K562 (cell line): ENCODE results near the gene ZFYVE21. TPM values are rescaled to one million over a fixed set of nuclear protein-coding genes. Genes with fewer than 3 reads are reported as not detected.

Source experiments
- polyA plus RNA-seq, 8 experiments: library from polyadenylated mRNA; depleted of rRNA in 4 of 8; stranded (reverse) in 5 of 8; unstranded in 3 of 8; fragments of >200 nt; fragmentation: Nextera tagmentation in 2 of 8; fragmentation: Illumina TruSeq in 1 of 8; extraction: Ambion mirVana in 2 of 8; extraction: Trizol in 1 of 8; gene quantifications; 2 replicates each; pipeline versions ENCODE4 v1.2.1 to v1.2.3, GENCODE V29; 2011 to 2014; ENCODE audit warnings: inconsistent platforms in 1 of 8, missing spikeins in 1 of 8
- small RNA-seq: library from RNA; depleted of rRNA; stranded (forward); fragments of <200 nt; gene quantifications from one replicate; pipeline ENCODE3, GENCODE V24; 2014
- total RNA-seq, 7 experiments: library from RNA; depleted of rRNA in 6 of 7; stranded (reverse); fragments of >200 nt in 6 of 7; fragmentation: Illumina TruSeq in 2 of 7; extraction: Trizol in 2 of 7; gene quantifications; 2 replicates each; pipeline versions ENCODE4 v1.2.1 to v1.2.3, GENCODE V29; 2011 to 2021; ENCODE audit warnings: low replicate concordance in 1 of 7

Gene ZFYVE21
- total and polyA plus RNA-seq, 9 of the 15 experiments (the other 6 are each of a cell fraction or from before 2014, with no cell fraction given): 0.90 to 23.1 (median 15.6) TPM

Small RNA genes within 50 kb of the gene (small RNA-seq; reads per million reads assigned to genes)
- not detected for gene RF00019

Other genes starting within 250 kb of the ZFYVE21 start
Only the 7 nearest of the 9 such genes appear.
- gene CKB, start 193.0 kb upstream of the ZFYVE21 start, total RNA-seq (2014; rRNA removed): 692 and 778 TPM in 2 replicates
- 90.5 and 91.6 TPM in 2 replicates for gene CKB, start 193.0 kb upstream of the ZFYVE21 start, total RNA-seq (2014; rRNA removed; fragmentation: Illumina TruSeq; extraction: Trizol)
- gene CKB, start 193.0 kb upstream of the ZFYVE21 start, total RNA-seq (2015; rRNA removed; fragmentation: Illumina TruSeq; extraction: Trizol): 177 and 191 TPM in 2 replicates
- gene CKB, start 193.0 kb upstream of the ZFYVE21 start, total RNA-seq (2021): 558 and 570 TPM in 2 replicates
- gene CKB, start 193.0 kb upstream of the ZFYVE21 start, polyA plus RNA-seq (2011; rRNA removed): 132 and 348 TPM in 2 replicates
- gene CKB, start 193.0 kb upstream of the ZFYVE21 start, polyA plus RNA-seq (2014; fragmentation: Illumina TruSeq; extraction: Trizol): 115 and 390 TPM in 2 replicates
- 10 to 100 TPM; 23.9 to 44.5 TPM for gene CKB, start 193.0 kb upstream of the ZFYVE21 start, polyA plus RNA-seq (2014; fragmentation: Nextera tagmentation; extraction: Ambion mirVana)
- 564 and 637 TPM in 2 replicates for gene CKB, start 193.0 kb upstream of the ZFYVE21 start, polyA plus RNA-seq (2014; rRNA removed)
- gene TRMT61A, start 186.6 kb upstream of the ZFYVE21 start, total RNA-seq (2014; rRNA removed): 24.8 and 29.5 TPM in 2 replicates
- gene TRMT61A, start 186.6 kb upstream of the ZFYVE21 start, total RNA-seq (2014; rRNA removed; fragmentation: Illumina TruSeq; extraction: Trizol): 1.5 and 2.9 TPM in 2 replicates
- 12.3 and 12.4 TPM in 2 replicates for gene TRMT61A, start 186.6 kb upstream of the ZFYVE21 start, total RNA-seq (2015; rRNA removed; fragmentation: Illumina TruSeq; extraction: Trizol)
- gene TRMT61A, start 186.6 kb upstream of the ZFYVE21 start, total RNA-seq (2021): 20.4 and 21.0 TPM in 2 replicates
- 5.1 and 6.6 TPM in 2 replicates for gene TRMT61A, start 186.6 kb upstream of the ZFYVE21 start, polyA plus RNA-seq (2011; rRNA removed)
- gene TRMT61A, start 186.6 kb upstream of the ZFYVE21 start, polyA plus RNA-seq (2014; fragmentation: Illumina TruSeq; extraction: Trizol): 3.2 and 10.1 TPM in 2 replicates
- under 1 TPM; 0.10 to 0.50 TPM for gene TRMT61A, start 186.6 kb upstream of the ZFYVE21 start, polyA plus RNA-seq (2014; fragmentation: Nextera tagmentation; extraction: Ambion mirVana)
- 18.1 and 22.4 TPM in 2 replicates for gene TRMT61A, start 186.6 kb upstream of the ZFYVE21 start, polyA plus RNA-seq (2014; rRNA removed)
- gene BAG5, start 153.2 kb upstream of the ZFYVE21 start, total RNA-seq (2014; rRNA removed): 11.1 and 15.1 TPM in 2 replicates
- 21.4 and 22.6 TPM in 2 replicates for gene BAG5, start 153.2 kb upstream of the ZFYVE21 start, total RNA-seq (2014; rRNA removed; fragmentation: Illumina TruSeq; extraction: Trizol)
- gene BAG5, start 153.2 kb upstream of the ZFYVE21 start, total RNA-seq (2015; rRNA removed; fragmentation: Illumina TruSeq; extraction: Trizol): 18.0 and 19.5 TPM in 2 replicates
- 16.9 and 17.5 TPM in 2 replicates for gene BAG5, start 153.2 kb upstream of the ZFYVE21 start, total RNA-seq (2021)
- 7.6 and 7.9 TPM in 2 replicates for gene BAG5, start 153.2 kb upstream of the ZFYVE21 start, polyA plus RNA-seq (2011; rRNA removed)
- gene BAG5, start 153.2 kb upstream of the ZFYVE21 start, polyA plus RNA-seq (2014; fragmentation: Illumina TruSeq; extraction: Trizol): 17.2 and 20.6 TPM in 2 replicates
- 10 to 100 TPM in 1 of 2 experiments, 1 to 10 TPM in 1; 9.1 to 13.2 TPM for gene BAG5, start 153.2 kb upstream of the ZFYVE21 start, polyA plus RNA-seq (2014; fragmentation: Nextera tagmentation; extraction: Ambion mirVana)
- gene BAG5, start 153.2 kb upstream of the ZFYVE21 start, polyA plus RNA-seq (2014; rRNA removed): 9.9 and 11.2 TPM in 2 replicates
- 25.2 and 25.6 TPM in 2 replicates for gene COA8, start 152.8 kb upstream of the ZFYVE21 start, total RNA-seq (2014; rRNA removed)
- 25.7 and 27.3 TPM in 2 replicates for gene COA8, start 152.8 kb upstream of the ZFYVE21 start, total RNA-seq (2014; rRNA removed; fragmentation: Illumina TruSeq; extraction: Trizol)
- gene COA8, start 152.8 kb upstream of the ZFYVE21 start, total RNA-seq (2015; rRNA removed; fragmentation: Illumina TruSeq; extraction: Trizol): 27.0 and 28.5 TPM in 2 replicates
- 34.6 and 35.5 TPM in 2 replicates for gene COA8, start 152.8 kb upstream of the ZFYVE21 start, total RNA-seq (2021)
- gene COA8, start 152.8 kb upstream of the ZFYVE21 start, polyA plus RNA-seq (2011; rRNA removed): 13.0 and 19.1 TPM in 2 replicates
- gene COA8, start 152.8 kb upstream of the ZFYVE21 start, polyA plus RNA-seq (2014; fragmentation: Illumina TruSeq; extraction: Trizol): 24.8 and 27.3 TPM in 2 replicates
- 10 to 100 TPM in 1 of 2 experiments, 1 to 10 TPM in 1; 5.0 to 11.8 TPM for gene COA8, start 152.8 kb upstream of the ZFYVE21 start, polyA plus RNA-seq (2014; fragmentation: Nextera tagmentation; extraction: Ambion mirVana)
- 33.5 and 35.3 TPM in 2 replicates for gene COA8, start 152.8 kb upstream of the ZFYVE21 start, polyA plus RNA-seq (2014; rRNA removed)
- gene KLC1, start 86.6 kb upstream of the ZFYVE21 start, total RNA-seq (2014; rRNA removed): 90.2 and 134 TPM in 2 replicates
- 44.9 and 45.4 TPM in 2 replicates for gene KLC1, start 86.6 kb upstream of the ZFYVE21 start, total RNA-seq (2014; rRNA removed; fragmentation: Illumina TruSeq; extraction: Trizol)
- gene KLC1, start 86.6 kb upstream of the ZFYVE21 start, total RNA-seq (2015; rRNA removed; fragmentation: Illumina TruSeq; extraction: Trizol): 51.5 and 54.8 TPM in 2 replicates
- 73.7 and 76.9 TPM in 2 replicates for gene KLC1, start 86.6 kb upstream of the ZFYVE21 start, total RNA-seq (2021)
- gene KLC1, start 86.6 kb upstream of the ZFYVE21 start, polyA plus RNA-seq (2011; rRNA removed): 62.8 and 69.9 TPM in 2 replicates
- gene KLC1, start 86.6 kb upstream of the ZFYVE21 start, polyA plus RNA-seq (2014; fragmentation: Illumina TruSeq; extraction: Trizol): 39.4 and 43.1 TPM in 2 replicates
- gene KLC1, start 86.6 kb upstream of the ZFYVE21 start, polyA plus RNA-seq (2014; fragmentation: Nextera tagmentation; extraction: Ambion mirVana): 1 to 10 TPM; 4.9 to 6.2 TPM
- 112 and 131 TPM in 2 replicates for gene KLC1, start 86.6 kb upstream of the ZFYVE21 start, polyA plus RNA-seq (2014; rRNA removed)
- gene XRCC3, start 359 bp upstream of the ZFYVE21 start, total RNA-seq (2014; rRNA removed): 46.1 and 54.1 TPM in 2 replicates
- gene XRCC3, start 359 bp upstream of the ZFYVE21 start, total RNA-seq (2014; rRNA removed; fragmentation: Illumina TruSeq; extraction: Trizol): 30.2 TPM in 2 replicates
- 25.7 and 30.3 TPM in 2 replicates for gene XRCC3, start 359 bp upstream of the ZFYVE21 start, total RNA-seq (2015; rRNA removed; fragmentation: Illumina TruSeq; extraction: Trizol)
- gene XRCC3, start 359 bp upstream of the ZFYVE21 start, total RNA-seq (2021): 38.2 and 41.3 TPM in 2 replicates
- gene XRCC3, start 359 bp upstream of the ZFYVE21 start, polyA plus RNA-seq (2011; rRNA removed): 19.0 and 24.3 TPM in 2 replicates
- 44.5 and 59.3 TPM in 2 replicates for gene XRCC3, start 359 bp upstream of the ZFYVE21 start, polyA plus RNA-seq (2014; fragmentation: Illumina TruSeq; extraction: Trizol)
- gene XRCC3, start 359 bp upstream of the ZFYVE21 start, polyA plus RNA-seq (2014; fragmentation: Nextera tagmentation; extraction: Ambion mirVana): under 1 TPM; 0.34 to 0.38 TPM
- gene XRCC3, start 359 bp upstream of the ZFYVE21 start, polyA plus RNA-seq (2014; rRNA removed): 39.9 and 44.1 TPM in 2 replicates
- gene PPP1R13B, start 131.8 kb downstream of the ZFYVE21 start, total RNA-seq (2014; rRNA removed): 0.14 and 0.61 TPM in 2 replicates
- 0.16 and 0.22 TPM in 2 replicates for gene PPP1R13B, start 131.8 kb downstream of the ZFYVE21 start, total RNA-seq (2014; rRNA removed; fragmentation: Illumina TruSeq; extraction: Trizol)
- gene PPP1R13B, start 131.8 kb downstream of the ZFYVE21 start, total RNA-seq (2015; rRNA removed; fragmentation: Illumina TruSeq; extraction: Trizol): 0.11 and 0.30 TPM in 2 replicates
- gene PPP1R13B, start 131.8 kb downstream of the ZFYVE21 start, total RNA-seq (2021): 1.1 and 1.7 TPM in 2 replicates
- 0.18 and 0.26 TPM in 2 replicates for gene PPP1R13B, start 131.8 kb downstream of the ZFYVE21 start, polyA plus RNA-seq (2011; rRNA removed)
- gene PPP1R13B, start 131.8 kb downstream of the ZFYVE21 start, polyA plus RNA-seq (2014; fragmentation: Illumina TruSeq; extraction: Trizol): 0.15 and 0.46 TPM in 2 replicates
- gene PPP1R13B, start 131.8 kb downstream of the ZFYVE21 start, polyA plus RNA-seq (2014; fragmentation: Nextera tagmentation; extraction: Ambion mirVana): under 1 TPM; 0.03 TPM
- gene PPP1R13B, start 131.8 kb downstream of the ZFYVE21 start, polyA plus RNA-seq (2014; rRNA removed): 0.08 and 0.48 TPM in 2 replicates